OCI-LY1 (cell line): ENCODE measurements around the gene PSENEN.

Source experiments
- EZH2 ChIP-seq: fragments of 200-600 bp; sonication (generic), shearing (Covaris generic); IDR thresholded peaks from 2 replicates; pipeline ENCODE4 v1.8.0; 2017; ENCODE audit warnings: borderline replicate concordance, mixed run types, mild to moderate bottlenecking, antibody characterized with exemption, low read length, moderate library complexity, mixed read lengths
- TF ChIP-seq, protein P1 (sequence below): fragments of 200-600 bp; sonication (generic), shearing (Covaris generic); IDR thresholded peaks from 2 replicates; pipeline ENCODE4 v1.5.1; 2017; ENCODE audit warnings: mild to moderate bottlenecking, antibody characterized with exemption, low read length, moderate library complexity, mixed read lengths

- TF ChIP-seq, protein P1, sequence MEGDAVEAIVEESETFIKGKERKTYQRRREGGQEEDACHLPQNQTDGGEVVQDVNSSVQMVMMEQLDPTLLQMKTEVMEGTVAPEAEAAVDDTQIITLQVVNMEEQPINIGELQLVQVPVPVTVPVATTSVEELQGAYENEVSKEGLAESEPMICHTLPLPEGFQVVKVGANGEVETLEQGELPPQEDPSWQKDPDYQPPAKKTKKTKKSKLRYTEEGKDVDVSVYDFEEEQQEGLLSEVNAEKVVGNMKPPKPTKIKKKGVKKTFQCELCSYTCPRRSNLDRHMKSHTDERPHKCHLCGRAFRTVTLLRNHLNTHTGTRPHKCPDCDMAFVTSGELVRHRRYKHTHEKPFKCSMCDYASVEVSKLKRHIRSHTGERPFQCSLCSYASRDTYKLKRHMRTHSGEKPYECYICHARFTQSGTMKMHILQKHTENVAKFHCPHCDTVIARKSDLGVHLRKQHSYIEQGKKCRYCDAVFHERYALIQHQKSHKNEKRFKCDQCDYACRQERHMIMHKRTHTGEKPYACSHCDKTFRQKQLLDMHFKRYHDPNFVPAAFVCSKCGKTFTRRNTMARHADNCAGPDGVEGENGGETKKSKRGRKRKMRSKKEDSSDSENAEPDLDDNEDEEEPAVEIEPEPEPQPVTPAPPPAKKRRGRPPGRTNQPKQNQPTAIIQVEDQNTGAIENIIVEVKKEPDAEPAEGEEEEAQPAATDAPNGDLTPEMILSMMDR = no peak
- TF ChIP-seq EZH2 = no peak
These were observed 41.9 kb downstream of the PSENEN start for GRCh38 chr19:35787227-35787799.
